Measurements from ENCODE around the gene LRRC41. TPM values are rescaled to one million over a fixed set of nuclear protein-coding genes. Genes with fewer than 3 reads are reported as not detected.

LRRC41 gene
- total RNA-seq, 1 donor from 2014 or later, result 58.4 TPM

GRCh38 chr1:46288485-46289133, 14.8 kb downstream of the LRRC41 start:
- DNase-seq (ENCODE audit: extremely low spot score in 2 of 2), result no peak
- H3K27me3 ChIP-seq, result no peaks in the 10 kb centered on the region
- no peaks in the 10 kb centered on the region for H3K4me1 ChIP-seq
- no peaks in the 10 kb centered on the region for H3K9me3 ChIP-seq
- intact Hi-C loops (cut with DNase I), result no loop called here
- no peak overlapping the region for H3K4me3 ChIP-seq
- H3K27ac ChIP-seq, result no peak overlapping the region
- TF ChIP-seq POLR2A (IDR thresholded peaks at IDR 0.05) (no peak), POLR2AphosphoS5 (IDR thresholded peaks at IDR 0.05; ENCODE audit: insufficient read depth in 1 of 2, low read depth in 1 of 2) (no peak), CTCF (IDR thresholded peaks at IDR 0.05) (no peak)
- H3K36me3 ChIP-seq, result peaks cover 0 to 33% of the 10 kb centered on the region in 2 donors

DNA sequence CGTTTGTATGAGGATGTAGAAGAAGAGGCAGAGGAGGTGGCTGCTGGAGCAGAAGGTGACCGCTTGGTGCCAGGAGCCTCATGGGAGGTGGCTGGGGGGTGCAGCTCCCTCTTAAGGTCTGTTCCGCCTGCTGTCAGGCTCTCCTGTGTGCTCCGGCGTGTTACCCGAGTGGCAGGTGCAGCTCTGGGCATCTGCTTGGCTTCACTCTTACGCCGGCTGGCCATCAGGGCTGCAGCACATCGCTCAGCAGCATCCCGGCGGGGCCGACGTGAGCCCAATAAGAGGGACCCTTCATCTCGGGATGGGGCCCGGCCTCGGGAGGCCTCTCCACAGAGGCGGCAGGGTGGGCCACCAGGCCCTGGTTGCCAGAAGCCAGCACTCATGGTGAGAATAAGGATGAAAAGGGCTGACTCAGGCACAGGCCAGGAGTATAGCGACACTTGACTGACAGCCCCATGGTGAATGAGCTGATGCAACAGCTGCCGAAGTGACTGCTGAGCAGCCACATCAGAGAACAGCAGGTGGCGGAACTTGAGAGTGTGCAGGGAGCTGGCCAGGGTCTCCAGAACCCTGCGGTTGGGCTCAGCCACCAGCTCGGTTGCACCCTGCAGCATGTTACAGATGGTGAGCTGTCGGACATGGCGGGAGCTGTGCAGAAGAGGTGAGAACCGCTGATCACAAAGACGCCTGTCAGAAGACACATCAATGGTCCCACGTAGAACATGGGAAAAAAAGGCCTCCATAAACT, 17.5 kb downstream of the LRRC41 start:
- no peak for DNase-seq (ENCODE audit: extremely low spot score in 2 of 2)
- Histone ChIP-seq H3K27ac (no peak overlapping the region), H3K4me1 (no peaks in the 10 kb centered on the region), H3K27me3 (no peaks in the 10 kb centered on the region), H3K9me3 (no peaks in the 10 kb centered on the region), H3K36me3 (peaks cover 2 to 41% of the 10 kb centered on the region in 2 donors), H3K4me3 (no peak overlapping the region)
- intact Hi-C loops (cut with DNase I), result no loop called here
- no peak for TF ChIP-seq POLR2A (IDR thresholded peaks at IDR 0.05)
- TF ChIP-seq CTCF (IDR thresholded peaks at IDR 0.05), result no peak
- no peak for TF ChIP-seq POLR2AphosphoS5 (IDR thresholded peaks at IDR 0.05; ENCODE audit: insufficient read depth in 1 of 2, low read depth in 1 of 2)

GRCh38 chr1:46284597-46285564, 18.5 kb downstream of the LRRC41 start:
- H3K27ac ChIP-seq, result no peak overlapping the region
- no peaks in the 10 kb centered on the region for H3K27me3 ChIP-seq
- intact Hi-C loops (cut with DNase I), result no loop called here
- H3K4me3 ChIP-seq, result no peak overlapping the region
- DNase-seq (ENCODE audit: extremely low spot score in 2 of 2), result no peak
- peaks cover 2 to 46% of the 10 kb centered on the region in 2 donors for H3K36me3 ChIP-seq
- H3K4me1 ChIP-seq, result no peaks in the 10 kb centered on the region
- TF ChIP-seq POLR2AphosphoS5 (IDR thresholded peaks at IDR 0.05; ENCODE audit: insufficient read depth in 1 of 2, low read depth in 1 of 2), result no peak
- no peak for TF ChIP-seq CTCF (IDR thresholded peaks at IDR 0.05)
- TF ChIP-seq POLR2A (IDR thresholded peaks at IDR 0.05), result no peak
- H3K9me3 ChIP-seq, result no peaks in the 10 kb centered on the region

- Histone ChIP-seq H3K27ac (no peak overlapping the region), H3K36me3 (peaks cover 2 to 52% of the 10 kb centered on the region in 2 donors), H3K4me3 (no peak overlapping the region), H3K27me3 (no peaks in the 10 kb centered on the region), H3K9me3 (no peaks in the 10 kb centered on the region), H3K4me1 (no peaks in the 10 kb centered on the region)
- intact Hi-C loops (cut with DNase I), result no loop called here
- no peak for DNase-seq (ENCODE audit: extremely low spot score in 2 of 2)
- TF ChIP-seq CTCF (IDR thresholded peaks at IDR 0.05) (no peak), POLR2AphosphoS5 (IDR thresholded peaks at IDR 0.05; ENCODE audit: insufficient read depth in 1 of 2, low read depth in 1 of 2) (no peak), POLR2A (IDR thresholded peaks at IDR 0.05) (no peak)
These were observed 19.4 kb downstream of the LRRC41 start for GRCh38 chr1:46284058-46284457.
